ENCODE results near the gene ARID1B.

- TF ChIP-seq CTCF (IDR thresholded peaks at IDR 0.05; ENCODE audit: low read length) (no peak), EZH2 (optimal IDR thresholded peaks at IDR 0.05; ENCODE audit: low read depth, low read length) (no peak), EZH2phosphoT487 (IDR thresholded peaks at IDR 0.05; ENCODE audit: low read length) (no peak)
These were observed 87.4 kb downstream of the ARID1B start for GRCh38 chr6:156864557-156864956.

Data from MM.1S (cell line).